Endodermal cell (in vitro differentiated cells): ENCODE data around the gene MRPL33. TPM values are rescaled to one million over a fixed set of nuclear protein-coding genes. Genes with fewer than 3 reads are reported as not detected.

Experiments
- DNase-seq: peaks from one replicate; pipeline ENCODE4 v3.0.0-alpha.2; 2017
- H3K27ac ChIP-seq: 2 replicates; pipeline ENCODE4 v1.5.1; 2013; ENCODE audit warnings: mild to moderate bottlenecking, low read depth, low read length, moderate library complexity
- H3K27me3 ChIP-seq: 2 replicates; pipeline ENCODE4 v1.6.1; 2013; ENCODE audit warnings: mild to moderate bottlenecking, low read length, moderate library complexity; ENCODE audit not compliant: insufficient read depth, control insufficient read depth, poor library complexity, severe bottlenecking
- H3K36me3 ChIP-seq: 2 replicates; pipeline ENCODE4 v1.7.0; 2013; ENCODE audit warnings: mild to moderate bottlenecking, low read length, moderate library complexity; ENCODE audit not compliant: control insufficient read depth, insufficient read depth
- H3K4me1 ChIP-seq: one replicate; pipeline ENCODE4 v1.7.0; 2013; ENCODE audit warnings: low read length; ENCODE audit not compliant: control insufficient read depth, insufficient read depth
- H3K4me3 ChIP-seq: 2 replicates; pipeline ENCODE4 v1.5.1; 2013; ENCODE audit warnings: mild to moderate bottlenecking, low read length, moderate library complexity
- H3K9ac ChIP-seq: 2 replicates; pipeline ENCODE4 v1.6.1; 2013; ENCODE audit warnings: mild to moderate bottlenecking, low read length, moderate library complexity; ENCODE audit not compliant: poor library complexity, severe bottlenecking; ENCODE audit errors: extremely low read depth
- H3K9me3 ChIP-seq: 2 replicates; pipeline ENCODE4 v1.6.1; 2013; ENCODE audit warnings: mild to moderate bottlenecking, low read length, moderate library complexity; ENCODE audit not compliant: control insufficient read depth
- H3K27ac Mint-ChIP-seq: 2 replicates; pipeline ENCODE4 v1.8.0; 2020; ENCODE audit warnings: mixed read lengths
- H3K27me3 Mint-ChIP-seq: 2 replicates; pipeline ENCODE4 v1.8.0; 2021; ENCODE audit warnings: mild to moderate bottlenecking, mixed read lengths; ENCODE audit not compliant: insufficient read depth
- H3K36me3 Mint-ChIP-seq: 2 replicates; pipeline ENCODE4 v1.8.0; 2020; ENCODE audit warnings: low read depth, mixed read lengths
- H3K4me1 Mint-ChIP-seq: 2 replicates; pipeline ENCODE4 v1.8.0; 2020; ENCODE audit warnings: mixed read lengths
- H3K4me3 Mint-ChIP-seq: 2 replicates; pipeline ENCODE4 v1.8.0; 2020; ENCODE audit warnings: mild to moderate bottlenecking, moderate library complexity, mixed read lengths
- H3K9me3 Mint-ChIP-seq: 2 replicates; pipeline ENCODE4 v1.8.0; 2020; ENCODE audit warnings: mild to moderate bottlenecking, mixed read lengths
- WGBS, 2 experiments: methylation state at CpG; one replicate each; pipeline versions ENCODE4 v1.1.5 to v1.1.7; 2013; ENCODE audit warnings: missing lambda C conversion rate in 2 of 2, mixed read lengths in 1 of 2; ENCODE audit not compliant: insufficient coverage in 1 of 2, insufficient read length in 1 of 2; 5-methylcytosine and 5-hydroxymethylcytosine counted together
- total RNA-seq, 2 donors: library from RNA; stranded (reverse); fragmentation: NEBNext Ultra II Directional in 1 of 2; extraction: Animal tissue kit (Norgen Biotek cat#: 25700) in 1 of 2; gene quantifications; 2 replicates in 1 of 2; 3 replicates in 1 of 2; pipeline ENCODE4 v1.2.1, GENCODE V29; 2021
- TF ChIP-seq, protein P1 (sequence below): fragments of 200-600 bp; sonication (generic); conservative IDR thresholded peaks from 2 replicates; pipeline ENCODE4 v1.5.0; 2021; ENCODE audit warnings: antibody characterized with exemption, mild to moderate bottlenecking

MRPL33 gene
- total RNA-seq, 2 donors from 2014 or later = 69.5 to 80.6 TPM

GRCh38 chr2:27754831-27755230, 16.7 kb upstream of the MRPL33 start:
- Mint-ChIP-seq H3K4me1 (peaks cover 26% of the 10 kb centered on the region), H3K4me3 (no peak overlapping the region), H3K27ac (no peak overlapping the region), H3K9me3 (no peaks in the 10 kb centered on the region), H3K36me3 (no peaks in the 10 kb centered on the region), H3K27me3 (no peaks in the 10 kb centered on the region)
- DNase-seq = no peak
- H3K27ac ChIP-seq = no peak overlapping the region
- peaks cover 5% of the 10 kb centered on the region for H3K4me1 ChIP-seq
- no peaks in the 10 kb centered on the region for H3K27me3 ChIP-seq
- no peak overlapping the region for H3K9ac ChIP-seq
- WGBS, 2 experiments = 95% methylated on average over 5 of the region's 5 CpGs
- H3K36me3 ChIP-seq = no peaks in the 10 kb centered on the region
- TF ChIP-seq, protein P1, sequence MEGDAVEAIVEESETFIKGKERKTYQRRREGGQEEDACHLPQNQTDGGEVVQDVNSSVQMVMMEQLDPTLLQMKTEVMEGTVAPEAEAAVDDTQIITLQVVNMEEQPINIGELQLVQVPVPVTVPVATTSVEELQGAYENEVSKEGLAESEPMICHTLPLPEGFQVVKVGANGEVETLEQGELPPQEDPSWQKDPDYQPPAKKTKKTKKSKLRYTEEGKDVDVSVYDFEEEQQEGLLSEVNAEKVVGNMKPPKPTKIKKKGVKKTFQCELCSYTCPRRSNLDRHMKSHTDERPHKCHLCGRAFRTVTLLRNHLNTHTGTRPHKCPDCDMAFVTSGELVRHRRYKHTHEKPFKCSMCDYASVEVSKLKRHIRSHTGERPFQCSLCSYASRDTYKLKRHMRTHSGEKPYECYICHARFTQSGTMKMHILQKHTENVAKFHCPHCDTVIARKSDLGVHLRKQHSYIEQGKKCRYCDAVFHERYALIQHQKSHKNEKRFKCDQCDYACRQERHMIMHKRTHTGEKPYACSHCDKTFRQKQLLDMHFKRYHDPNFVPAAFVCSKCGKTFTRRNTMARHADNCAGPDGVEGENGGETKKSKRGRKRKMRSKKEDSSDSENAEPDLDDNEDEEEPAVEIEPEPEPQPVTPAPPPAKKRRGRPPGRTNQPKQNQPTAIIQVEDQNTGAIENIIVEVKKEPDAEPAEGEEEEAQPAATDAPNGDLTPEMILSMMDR = no peak
- H3K9me3 ChIP-seq = no peaks in the 10 kb centered on the region
- H3K4me3 ChIP-seq = no peak overlapping the region

DNA sequence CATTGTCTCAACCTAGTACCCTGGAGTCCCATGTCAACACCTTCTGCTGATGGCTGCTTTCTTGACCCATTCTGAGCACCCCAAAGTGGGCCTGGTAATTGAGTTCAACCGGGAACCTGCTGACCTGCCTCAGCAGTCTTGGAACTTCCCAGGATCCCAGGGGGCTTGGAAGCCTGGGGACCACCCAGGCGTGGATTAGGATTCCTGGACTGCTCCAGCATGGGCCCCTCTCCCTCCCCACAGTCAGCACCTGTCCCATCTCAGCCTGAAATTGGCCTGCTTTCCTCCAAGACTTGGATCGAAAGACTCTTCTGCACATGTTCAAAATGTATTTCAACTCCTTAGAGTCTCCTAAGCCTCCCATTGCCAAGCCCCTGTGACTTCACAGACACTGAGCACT, 15.4 kb upstream of the MRPL33 start:
- WGBS, 2 experiments = 88 to 90% methylated on average over 2 to 3 of the region's 3 CpGs
- H3K27ac ChIP-seq = no peak overlapping the region
- no peak overlapping the region for H3K9ac ChIP-seq
- Mint-ChIP-seq H3K27ac (no peak overlapping the region), H3K9me3 (no peaks in the 10 kb centered on the region), H3K36me3 (no peaks in the 10 kb centered on the region), H3K4me1 (peaks cover 26% of the 10 kb centered on the region), H3K27me3 (no peaks in the 10 kb centered on the region), H3K4me3 (no peak overlapping the region)
- TF ChIP-seq, protein P1 = no peak
- H3K4me3 ChIP-seq = no peak overlapping the region
- H3K36me3 ChIP-seq = no peaks in the 10 kb centered on the region
- H3K4me1 ChIP-seq = peaks cover 5% of the 10 kb centered on the region
- H3K27me3 ChIP-seq = no peaks in the 10 kb centered on the region
- H3K9me3 ChIP-seq = no peaks in the 10 kb centered on the region
- DNase-seq = no peak

DNA sequence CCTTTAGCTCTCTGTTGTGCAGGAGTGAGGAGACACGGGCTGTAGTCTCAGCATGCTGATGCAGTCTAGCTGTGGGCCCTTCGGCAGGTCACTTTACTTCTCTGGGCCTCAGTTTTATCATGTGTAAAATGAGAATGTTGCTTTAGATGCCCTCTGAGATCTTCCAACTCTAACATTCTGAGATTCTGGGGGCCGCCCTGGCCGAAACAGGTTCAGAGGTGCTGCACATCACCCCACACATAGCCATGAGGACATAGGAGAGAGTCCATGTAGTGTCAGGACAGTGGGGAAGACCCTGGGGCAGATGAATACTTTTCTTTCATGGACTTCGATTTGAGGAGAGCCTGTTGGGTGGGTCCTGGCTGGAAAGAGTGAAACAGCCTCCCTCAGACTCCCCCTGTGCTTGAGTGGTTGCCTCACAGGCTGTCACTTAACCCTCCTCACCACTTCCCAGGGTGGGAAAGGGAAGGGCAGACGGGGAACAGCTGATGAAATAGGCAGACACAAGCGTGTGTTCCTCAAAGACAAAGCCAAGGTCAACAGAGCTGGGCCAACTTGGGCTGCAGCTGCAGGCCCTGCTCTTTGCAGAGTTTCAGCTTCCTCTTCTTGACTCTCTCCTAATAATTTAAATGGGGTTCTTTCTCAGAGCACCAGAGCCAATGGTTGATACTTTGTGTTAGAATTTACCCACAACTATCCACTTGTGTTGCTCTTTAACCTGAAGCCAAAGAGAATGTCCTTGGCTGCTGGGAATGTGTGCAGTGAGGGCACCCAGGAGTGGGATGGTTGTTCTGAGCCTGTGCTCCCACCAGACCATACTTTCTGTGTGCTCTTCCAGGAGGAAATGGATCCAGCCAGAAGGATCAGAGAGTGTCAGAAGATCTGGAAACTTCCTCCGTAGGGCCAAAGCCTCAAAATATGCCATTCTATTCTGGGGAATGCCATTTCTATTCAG, 14.7 kb upstream of the MRPL33 start:
- Histone ChIP-seq H3K36me3 (no peaks in the 10 kb centered on the region), H3K4me1 (peaks cover 5% of the 10 kb centered on the region), H3K27me3 (no peaks in the 10 kb centered on the region), H3K27ac (no peak overlapping the region), H3K4me3 (no peak overlapping the region), H3K9ac (no peak overlapping the region), H3K9me3 (no peaks in the 10 kb centered on the region)
- no peaks in the 10 kb centered on the region for H3K27me3 Mint-ChIP-seq
- no peaks in the 10 kb centered on the region for H3K9me3 Mint-ChIP-seq
- DNase-seq = no peak
- no peak overlapping the region for H3K4me3 Mint-ChIP-seq
- TF ChIP-seq, protein P1 = no peak
- peaks cover 21% of the 10 kb centered on the region for H3K4me1 Mint-ChIP-seq
- no peak overlapping the region for H3K27ac Mint-ChIP-seq
- H3K36me3 Mint-ChIP-seq = peaks cover 2% of the 10 kb centered on the region
- WGBS, 2 experiments = 91 to 97% methylated on average over 3 to 8 of the region's 8 CpGs
